Measurements from ENCODE around the gene FOXL3.

The FOXL3 gene

DNA sequence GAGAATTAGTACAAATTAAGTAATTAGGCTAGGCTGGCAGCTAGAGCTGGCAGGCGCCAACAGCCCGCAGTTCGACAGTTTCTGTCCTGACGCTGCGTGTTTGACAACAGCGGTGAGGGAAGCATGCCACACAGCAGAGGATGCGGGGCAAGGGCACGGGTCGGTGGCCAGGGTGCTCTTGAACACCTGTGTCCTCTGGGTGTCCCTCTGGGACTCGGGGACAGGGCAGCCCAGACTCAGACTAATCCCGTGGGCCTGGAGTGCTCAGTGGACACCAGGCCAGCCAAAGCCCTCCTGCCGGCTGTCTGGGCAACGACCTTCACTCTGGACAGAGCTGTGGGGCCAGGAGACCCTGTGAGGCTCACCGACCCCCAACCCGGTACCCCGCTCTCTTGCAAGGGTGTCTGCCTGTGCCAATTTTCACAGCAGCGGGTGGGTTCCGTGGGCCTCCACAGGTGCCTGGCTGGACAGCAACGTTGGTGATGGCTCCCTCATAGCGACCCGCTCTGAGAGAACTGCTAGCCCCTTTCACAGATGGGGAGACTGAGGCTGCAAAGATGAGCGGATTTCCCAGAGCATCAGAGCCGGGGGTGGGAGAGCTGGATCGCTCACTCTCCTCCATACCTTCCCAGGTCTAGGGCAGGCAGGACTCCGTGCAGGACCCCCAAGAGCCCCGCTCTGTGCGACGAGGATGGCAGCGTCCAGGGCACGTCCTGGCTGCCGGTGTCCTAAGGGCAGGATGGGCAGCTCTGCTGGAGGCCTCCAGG, 48.5 kb downstream of the FOXL3 start:
- no peak for DNase-seq (ENCODE audit: low spot score)

DNA sequence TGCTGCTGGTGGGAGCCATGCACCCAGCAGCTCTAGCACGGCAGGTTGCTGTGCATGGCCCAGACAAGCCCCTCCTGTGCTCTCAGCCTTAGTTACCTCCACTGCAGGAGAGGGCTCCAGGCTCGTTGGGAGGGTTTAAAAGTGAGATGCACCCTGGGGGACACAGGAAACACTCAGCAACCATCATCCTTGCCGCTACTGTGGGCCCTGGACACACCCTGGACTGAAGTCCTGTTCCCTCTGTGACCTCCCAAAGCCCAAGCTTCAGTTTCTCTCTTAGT, 49.0 kb downstream of the FOXL3 start:
- no peak for DNase-seq (ENCODE audit: low spot score)

DNA sequence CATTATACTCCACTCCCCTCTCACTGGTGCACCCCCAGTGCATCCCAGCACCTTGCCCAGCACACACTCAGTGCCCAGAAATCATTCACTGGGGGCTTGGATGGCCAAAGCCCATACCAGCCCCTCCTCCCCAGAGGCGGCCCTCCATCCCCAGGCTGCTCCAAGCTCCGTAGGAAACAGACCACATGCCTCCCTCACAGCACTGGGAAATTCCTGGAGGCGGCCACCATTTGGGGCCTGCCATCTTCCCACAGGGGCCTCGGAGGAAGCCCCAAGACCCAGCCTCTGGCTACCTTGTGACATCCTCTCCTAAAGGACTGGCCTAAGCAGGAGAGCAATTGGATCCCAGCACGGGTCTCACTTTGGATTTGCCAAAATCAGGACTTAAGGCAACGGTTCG, 49.7 kb downstream of the FOXL3 start:
- DNase-seq (ENCODE audit: low spot score), result no peak

DNA sequence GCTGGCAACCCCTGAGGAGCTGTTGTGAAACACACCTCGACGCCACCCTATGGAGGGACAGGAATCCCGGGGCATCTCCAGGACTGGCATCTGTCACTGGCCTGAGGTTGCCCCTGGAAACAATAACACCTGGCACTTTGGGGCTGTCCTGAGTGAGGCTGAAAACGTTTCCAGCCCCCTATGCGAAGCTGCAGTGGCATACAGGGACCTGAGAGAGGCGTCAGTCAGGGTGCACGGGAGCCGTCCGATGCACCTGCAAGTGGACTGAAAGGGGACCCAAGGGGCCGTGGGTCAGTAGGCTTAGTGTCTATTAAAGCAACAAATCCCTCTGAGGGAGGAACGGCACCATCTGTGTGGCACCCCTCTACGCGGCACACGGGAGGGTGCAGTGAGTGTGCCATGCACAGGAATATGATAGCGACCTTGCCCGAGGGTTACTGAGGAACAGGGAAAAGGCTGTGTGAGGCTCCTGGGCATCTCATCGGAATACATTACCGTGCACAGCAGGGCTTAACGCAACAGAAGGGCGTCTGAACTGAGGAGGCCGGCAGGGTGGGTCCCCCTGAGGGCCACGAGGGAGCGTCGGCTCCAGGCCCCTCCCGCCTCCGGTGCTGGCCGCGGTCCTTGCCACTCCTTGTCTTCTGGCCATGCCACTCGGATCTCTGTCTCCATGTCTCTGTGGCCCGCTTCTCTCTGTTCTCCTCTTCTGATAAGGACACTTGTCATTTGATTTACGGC, 50.4 kb downstream of the FOXL3 start:
- no peak for DNase-seq (ENCODE audit: low spot score)
